TTC549 (cell line): Measurements from ENCODE around the gene TMEM117.
"Not testable (repeated sequence)": the region's sequence is repeated elsewhere in the genome, so short reads cannot be mapped to it uniquely, and the experiment has no call there.

Experiments used
- FAIRE-seq: peaks from 2 replicates; lab custom pipeline; 2012; peaks lifted over from hg19 to GRCh38; lab: Jason Lieb, UNC

The TMEM117 gene

DNA sequence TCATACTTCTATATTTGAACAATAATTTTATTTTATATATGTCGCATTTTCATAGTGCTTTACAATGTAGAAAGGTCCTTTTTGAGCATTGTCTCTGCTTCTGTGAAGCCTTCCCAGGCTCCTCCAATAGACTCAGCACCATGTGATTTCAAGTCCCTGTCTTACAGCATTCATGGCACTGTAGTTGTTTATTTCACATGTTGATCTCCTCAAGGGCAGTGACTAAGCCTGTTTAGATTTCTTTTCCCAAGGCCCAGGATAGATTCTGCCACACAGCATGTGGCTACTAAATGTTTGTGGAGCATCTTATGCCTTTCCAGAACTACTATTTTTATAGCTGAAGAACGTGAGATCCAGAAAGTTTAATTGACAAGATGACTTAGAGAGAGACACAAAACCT is 391.7 kb downstream of the TMEM117 start:
- FAIRE-seq, result no peak

DNA sequence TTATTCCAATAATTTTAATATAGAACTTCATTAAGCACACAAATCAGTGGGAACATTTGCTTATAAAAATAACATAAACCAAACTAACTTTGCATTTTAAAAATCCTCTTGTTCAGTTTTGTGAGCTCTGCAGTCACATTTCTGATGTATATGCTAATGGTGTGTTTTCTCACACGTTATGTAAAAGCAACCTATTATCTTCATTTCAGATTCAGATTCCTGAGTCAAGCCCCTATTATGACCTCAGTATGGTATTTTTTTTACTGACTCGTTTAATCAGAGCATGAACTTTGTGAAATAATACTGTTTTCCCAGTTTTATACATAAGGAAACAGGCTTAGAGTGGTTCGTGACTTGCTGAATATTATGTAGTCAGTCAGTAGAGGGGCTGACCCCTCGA is 394.0 kb downstream of the TMEM117 start:
- FAIRE-seq, result no peak

DNA sequence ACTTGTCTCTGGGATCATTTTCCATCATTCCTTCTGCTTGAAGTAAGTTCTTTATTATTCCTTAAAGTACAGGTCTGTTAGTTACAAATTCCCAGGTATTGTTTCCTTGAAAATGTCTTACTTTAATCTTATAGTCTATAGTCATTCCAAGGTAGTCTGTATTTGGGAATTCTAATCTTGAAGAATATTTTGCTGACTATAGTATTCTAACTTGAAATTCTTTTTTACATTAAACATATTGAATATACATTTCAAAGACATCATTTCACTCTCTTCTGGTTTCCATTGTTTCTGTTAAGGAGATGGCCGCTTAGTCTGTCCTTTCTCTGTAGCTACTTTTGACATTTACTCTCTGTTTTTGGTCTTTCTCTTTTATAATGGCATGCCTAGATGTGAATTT is 399.8 kb downstream of the TMEM117 start:
- FAIRE-seq, result no peak

DNA sequence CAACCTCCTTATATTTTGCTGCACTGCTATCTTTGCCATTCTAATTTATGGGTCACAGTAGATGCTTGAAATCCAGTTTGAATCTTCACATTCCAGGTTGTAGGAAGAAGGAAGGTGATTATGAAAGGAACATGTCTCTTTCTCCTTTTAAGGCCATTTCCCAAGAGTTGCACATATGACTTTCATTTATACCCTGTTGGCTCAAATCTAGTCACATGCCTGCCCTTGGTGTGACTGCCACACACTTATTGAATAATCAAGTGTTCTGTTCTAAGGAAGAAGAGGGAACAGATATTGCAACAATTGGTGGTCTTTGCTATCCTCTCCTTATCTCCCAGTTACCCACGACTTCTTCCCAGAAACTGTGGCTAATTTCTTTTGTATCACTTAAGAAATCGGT is 404.3 kb downstream of the TMEM117 start:
- no peak for FAIRE-seq

DNA sequence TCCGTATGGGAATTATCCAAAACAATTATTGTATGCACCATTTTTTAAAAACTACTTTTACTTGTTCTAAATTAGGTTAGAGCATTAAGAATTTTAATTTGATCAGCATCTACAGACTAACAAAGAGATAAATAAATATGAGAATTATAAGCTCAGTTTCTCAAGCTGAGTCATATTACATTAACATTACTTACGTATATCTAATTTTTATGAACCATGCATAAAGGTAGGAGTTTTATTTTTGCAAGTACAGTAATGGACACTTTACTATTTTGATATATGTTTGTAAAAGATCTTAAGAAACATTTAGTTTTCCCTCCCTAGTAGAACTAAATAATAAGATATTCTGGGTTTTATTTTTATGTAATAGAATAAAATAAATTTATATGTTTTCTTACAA is 410.1 kb downstream of the TMEM117 start:
- FAIRE-seq, result no peak

DNA sequence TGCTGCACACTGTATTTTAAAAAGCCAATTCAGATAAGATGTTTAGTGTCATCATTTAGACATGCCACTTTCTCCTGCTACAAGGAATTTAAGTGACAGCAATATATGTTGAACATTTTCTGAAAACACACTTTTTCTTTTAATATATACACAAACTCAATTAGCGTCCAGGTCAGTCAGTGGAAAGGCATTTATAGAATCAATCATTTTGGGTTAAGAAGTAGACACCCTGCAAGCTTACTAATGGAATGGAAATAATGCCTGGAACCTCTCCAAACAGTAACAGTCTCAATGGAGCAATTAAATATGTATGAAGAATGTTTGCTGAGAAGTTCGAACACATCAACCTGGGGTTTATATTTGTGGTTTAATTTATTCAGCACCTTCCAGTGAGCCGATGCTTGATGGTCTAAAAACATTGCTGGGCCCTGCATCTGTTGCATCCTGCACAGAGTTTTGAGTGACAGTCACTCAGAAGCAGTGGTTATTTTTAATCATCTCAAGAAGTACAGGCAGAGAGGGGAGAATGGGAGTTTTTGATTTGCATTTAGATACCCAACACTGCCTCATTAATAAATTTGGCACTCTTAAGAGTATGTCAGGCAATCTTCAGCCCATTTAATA is 410.7 kb downstream of the TMEM117 start:
- FAIRE-seq, result no peak

DNA sequence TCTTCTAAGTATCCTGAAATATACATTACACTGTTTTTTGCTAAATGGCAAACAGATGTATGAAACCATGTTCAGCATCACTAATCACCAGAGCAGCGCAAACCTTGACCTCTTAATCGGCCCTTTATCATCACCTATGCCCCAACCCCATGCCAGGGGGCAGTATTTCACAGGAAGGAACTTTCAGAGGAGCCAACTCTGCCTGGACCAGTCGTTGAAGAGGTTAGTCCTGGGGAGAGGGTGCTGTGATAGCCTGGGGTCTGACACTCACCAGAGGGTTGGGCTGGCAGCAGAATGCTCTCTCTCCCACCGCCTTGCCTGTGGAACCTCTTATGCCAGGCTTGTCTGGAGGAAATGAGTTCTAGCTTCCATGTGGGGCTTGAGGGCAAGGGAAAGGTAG is 411.7 kb downstream of the TMEM117 start:
- no peak for FAIRE-seq

DNA sequence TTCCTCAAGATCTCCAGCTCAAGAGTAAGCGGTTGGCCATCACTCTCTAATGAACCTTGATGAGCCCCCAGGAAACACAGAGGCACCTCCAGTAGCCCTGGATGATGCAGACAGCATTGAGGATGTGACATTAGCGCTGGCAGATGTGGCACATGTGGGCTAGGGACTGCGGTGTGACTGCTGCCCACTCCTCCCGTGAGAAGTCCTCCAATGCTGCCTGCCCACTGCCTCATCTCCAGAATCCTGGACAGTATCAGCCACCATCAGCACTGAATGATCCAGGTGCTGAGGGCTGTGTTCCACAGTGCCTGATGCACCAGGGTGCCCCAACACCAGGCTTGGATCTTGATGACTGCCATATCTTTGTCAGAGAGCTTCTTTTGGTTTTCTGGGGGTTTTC is 412.6 kb downstream of the TMEM117 start:
- FAIRE-seq, result no peak

DNA sequence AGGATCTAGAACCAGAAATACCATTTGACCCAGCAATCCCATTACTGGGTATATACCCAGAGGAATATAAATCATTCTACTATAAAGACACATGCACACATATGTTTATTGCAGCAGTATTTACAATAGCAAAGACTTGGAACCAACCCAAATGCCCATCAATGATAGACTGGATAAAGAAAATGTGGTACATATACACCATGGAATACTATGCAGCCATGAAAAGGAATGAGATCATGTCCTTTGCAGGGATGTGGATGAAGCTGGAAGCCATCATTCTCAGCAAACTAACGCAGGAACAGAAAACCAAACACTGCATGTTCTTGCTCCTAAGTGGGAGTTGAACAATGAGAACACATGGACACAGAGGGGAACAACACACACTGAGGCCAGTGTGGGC is 414.6 kb downstream of the TMEM117 start:
- not testable (repeated sequence) for FAIRE-seq

DNA sequence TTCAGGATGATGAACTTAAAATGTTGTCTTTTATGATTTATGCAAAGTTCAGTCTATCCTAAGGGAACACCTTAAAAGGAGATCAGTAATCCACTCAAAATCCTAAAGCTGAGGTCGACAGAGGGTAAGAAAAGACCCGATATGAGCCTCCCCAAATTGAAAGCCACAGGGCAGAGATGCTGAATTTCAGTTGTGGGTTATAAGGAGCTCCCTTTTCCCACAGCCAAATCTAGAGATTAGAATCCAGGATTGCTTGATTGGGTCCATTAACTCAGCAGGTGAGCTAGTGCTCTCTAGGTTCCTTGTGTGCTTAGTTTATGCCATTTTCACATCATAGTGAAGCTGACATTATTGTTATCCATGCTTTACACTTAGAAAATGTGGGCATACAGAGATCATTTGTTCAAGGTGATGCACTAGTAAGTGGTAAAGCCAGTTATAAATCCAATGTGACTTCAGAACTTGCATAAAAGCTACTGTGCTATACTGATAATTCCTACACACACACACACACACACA is 417.5 kb downstream of the TMEM117 start:
- no peak for FAIRE-seq

DNA sequence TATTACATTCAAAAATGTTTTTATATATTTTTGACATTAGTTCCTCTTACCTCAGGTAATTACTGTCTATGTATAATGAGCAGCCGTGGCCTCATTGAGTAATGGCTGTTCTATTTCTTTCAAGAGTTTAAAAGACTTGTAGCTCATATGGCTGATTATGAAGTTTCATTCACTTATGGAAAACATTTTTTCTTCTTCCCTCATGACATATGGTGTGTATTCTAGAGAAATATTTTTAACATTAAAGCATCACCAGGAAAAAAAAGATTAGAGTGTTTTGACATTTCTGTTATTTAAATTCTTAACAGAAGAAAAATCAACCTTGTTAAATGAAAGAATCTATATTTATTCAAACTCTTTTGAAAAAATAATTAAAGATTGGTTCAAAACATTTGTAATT is 422.4 kb downstream of the TMEM117 start:
- FAIRE-seq, result no peak

DNA sequence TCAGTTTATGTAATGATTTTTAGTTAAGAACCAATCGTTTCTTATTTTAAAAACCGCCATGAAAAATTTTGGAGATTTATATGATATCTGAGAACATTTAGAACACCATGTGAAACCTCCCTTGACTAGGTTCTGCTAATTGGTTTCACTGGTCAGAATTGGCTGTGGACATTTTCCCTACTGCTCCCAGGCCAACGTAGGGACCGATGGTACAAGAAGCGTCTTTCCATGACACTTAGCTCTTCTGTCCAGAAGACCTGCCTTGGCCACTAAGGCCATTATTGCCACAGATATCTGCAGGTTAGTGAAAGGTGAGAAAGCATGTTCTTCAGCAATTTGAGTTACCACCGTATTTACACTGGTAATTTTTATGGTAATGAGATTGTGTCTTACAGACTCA is 424.0 kb downstream of the TMEM117 start:
- FAIRE-seq, result no peak

DNA sequence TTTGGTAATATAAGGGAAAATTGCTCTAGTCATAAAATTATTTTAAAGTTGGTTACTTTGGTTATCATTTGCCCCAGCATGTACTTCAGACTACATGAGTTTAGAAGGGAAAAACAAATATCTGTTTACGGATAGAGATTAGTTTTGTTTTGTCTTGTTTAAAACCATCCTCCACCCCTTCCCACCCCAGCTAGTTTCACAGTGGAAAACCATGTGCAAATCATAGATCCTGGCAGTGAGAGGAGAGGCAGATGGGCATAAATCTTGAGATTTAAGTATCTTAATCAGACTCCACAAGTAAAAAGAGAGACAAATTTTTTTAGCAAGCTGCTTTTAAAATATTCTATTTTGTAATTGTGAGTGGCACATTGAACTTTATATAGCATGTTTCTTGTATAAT is 424.7 kb downstream of the TMEM117 start:
- no peak for FAIRE-seq

DNA sequence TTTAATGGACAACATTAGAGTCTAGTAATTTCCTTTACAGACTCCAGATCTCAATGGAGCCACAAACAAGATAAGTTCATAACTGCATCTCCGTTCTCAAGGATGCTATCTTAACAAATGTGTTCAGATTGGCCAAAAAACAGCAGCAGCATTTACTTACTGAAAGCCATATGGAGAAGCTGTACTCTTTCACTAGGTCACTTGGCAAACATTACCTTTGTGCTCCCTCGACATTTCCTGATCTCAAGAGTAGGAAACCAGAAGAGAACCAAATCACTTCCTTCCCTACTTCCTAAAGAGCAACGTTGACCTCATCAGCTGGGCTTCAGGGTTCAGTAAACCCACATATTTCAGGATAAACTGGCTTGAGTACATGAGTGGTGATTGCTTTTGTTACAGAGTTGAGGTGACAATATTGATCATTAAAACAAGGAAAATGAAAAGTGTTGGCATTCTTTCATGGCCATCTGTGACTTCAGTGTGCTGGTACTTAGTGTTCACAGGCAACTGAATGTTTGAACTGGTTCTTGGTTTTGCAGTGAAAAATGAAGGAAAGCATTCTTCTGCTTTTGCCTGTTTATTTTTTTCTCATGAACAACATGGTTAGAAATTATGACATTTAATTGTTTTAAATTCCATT is 449.6 kb downstream of the TMEM117 start:
- FAIRE-seq, result no peak

DNA sequence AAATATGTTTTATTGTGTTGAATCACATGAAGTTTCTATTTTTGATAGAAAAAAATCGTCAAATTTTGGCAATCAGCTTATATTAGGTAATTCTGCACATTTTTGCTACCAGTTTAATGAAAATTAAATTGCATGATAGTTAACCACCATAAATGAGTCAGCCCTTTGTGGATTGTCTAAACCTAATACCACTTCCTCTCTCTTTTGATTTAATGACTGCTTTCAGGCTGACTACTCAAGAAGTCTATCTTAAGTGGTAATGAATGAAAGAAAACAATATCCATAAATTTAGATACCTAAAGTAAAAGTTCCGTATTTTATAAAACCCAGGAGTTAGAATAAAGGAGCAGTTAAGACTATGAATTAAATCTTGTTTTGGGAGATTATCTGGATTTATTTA is 450.5 kb downstream of the TMEM117 start:
- FAIRE-seq, result no peak

DNA sequence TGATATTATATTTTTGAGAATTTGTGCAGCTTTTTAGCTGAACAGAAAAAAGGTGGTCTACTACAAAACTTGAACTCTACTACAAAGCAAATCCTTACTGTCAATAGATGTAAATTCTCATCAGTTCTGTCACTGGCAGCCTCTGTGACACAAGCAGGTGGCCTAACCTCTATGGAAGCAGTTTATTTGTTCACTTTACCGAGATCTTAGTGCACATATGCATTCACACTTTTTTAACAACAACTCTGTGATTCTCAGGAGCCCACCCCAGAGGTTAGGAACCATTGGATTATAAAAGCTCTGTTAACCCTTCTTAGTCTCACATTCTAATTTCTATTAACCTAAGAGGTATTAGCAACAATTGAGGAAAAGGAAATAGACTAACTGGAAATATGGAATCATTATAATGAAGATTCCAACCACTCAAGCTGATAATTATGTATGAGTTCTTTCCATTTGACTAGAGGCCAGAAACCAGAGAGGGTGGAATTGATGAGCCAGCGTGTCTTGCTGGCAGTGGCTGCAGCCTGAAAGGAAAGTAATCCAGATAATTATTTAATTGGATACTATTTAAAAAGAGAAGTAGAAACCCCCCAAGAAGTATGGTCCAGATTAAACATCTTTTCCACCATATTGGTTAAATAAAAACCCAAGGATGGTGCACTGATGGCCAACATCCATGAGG is 451.1 kb downstream of the TMEM117 start:
- no peak for FAIRE-seq

DNA sequence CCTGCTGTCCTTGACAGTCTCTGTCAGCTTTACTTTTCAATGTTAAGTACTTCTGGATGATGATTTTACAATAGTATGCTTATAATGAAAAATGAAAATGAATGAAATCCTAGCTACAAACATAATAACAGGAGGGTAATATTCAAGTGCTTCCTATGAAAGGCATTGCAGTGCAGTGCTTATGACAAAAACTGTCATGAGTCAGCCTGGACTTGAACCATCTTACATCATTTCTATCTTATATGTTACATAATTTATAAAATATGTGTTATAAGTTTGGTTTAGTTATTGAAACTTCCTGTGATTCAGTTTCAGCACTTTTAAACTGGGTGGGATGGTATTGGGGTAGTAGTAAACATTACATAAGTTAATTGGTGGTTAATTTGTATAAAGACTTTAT is 451.7 kb downstream of the TMEM117 start:
- FAIRE-seq, result no peak

DNA sequence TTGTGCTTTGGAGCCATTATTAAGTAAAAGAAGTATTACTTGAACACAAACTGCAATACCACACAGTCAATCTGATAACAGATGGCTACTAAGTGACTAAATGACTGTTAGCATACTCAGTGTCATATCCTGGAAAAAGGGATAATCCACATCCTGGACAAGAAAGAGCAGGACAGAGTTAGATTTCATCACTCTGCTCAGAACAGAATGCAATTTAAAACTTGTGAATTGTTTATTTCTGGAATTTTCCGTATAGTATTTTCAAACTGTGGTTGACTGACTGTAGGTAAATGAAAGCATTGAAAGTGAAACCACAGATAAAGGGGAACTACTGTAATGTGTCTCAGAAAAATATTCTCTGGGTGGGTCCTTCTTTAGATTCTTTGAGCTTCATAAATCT is 458.8 kb downstream of the TMEM117 start:
- no peak for FAIRE-seq

DNA sequence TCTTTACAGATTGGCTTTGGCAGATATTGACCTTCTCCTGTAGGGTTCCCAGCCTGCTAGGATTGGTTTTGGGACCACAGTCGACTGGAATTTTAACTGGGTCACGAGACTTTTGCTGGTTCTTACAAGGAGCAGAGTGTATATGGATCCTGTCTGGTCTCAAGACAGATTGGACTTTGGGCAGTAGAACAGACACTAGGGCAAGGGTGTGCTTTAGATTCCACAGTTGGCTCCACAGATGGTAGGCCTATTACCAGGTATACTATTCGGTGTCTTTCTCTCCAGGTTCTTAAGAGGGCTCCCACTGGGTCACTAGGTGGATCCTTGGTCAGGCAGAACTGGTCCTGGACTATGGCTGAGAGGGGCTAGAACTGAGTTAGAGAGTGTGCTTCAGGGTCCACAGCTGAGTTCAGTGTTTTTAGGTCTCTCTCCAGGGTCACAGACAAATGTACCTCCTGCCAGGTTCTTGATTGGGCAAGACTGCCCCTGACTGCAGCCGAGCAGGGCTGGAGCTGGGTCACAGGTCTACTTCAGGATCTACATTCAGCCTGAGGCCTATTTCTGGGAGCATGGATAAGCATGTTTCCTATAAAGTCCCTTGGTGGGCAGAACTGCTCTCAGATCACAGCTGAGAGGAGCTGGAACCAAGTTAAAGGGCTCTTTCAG is 460.2 kb downstream of the TMEM117 start:
- no peak for FAIRE-seq

DNA sequence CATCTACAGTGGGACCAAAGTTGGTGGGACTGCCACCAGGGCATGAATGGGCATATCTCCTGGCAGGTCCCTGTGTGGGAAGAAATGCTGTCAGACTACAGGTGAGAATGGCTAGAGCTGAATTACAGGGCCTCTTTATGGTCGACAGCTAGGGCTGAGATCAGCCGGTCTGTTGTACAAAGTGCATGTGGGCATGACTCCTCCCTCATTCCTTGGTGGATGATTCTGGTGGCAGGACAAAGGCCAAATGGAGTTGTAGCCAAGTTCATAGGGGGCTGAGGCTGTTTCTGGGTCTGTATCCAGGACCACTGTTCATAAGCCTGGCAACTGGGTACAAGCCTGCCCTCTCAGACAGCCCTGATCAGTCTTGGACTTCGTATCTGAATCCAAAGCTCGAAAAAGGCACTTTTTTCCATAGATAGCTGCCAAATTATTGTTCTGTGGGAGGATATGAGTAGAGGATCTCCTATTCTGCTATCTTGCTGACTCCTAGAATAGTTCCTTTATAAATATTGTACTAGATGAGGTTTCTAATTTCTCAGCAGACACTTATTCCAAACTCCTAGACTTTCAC is 460.8 kb downstream of the TMEM117 start:
- no peak for FAIRE-seq

DNA sequence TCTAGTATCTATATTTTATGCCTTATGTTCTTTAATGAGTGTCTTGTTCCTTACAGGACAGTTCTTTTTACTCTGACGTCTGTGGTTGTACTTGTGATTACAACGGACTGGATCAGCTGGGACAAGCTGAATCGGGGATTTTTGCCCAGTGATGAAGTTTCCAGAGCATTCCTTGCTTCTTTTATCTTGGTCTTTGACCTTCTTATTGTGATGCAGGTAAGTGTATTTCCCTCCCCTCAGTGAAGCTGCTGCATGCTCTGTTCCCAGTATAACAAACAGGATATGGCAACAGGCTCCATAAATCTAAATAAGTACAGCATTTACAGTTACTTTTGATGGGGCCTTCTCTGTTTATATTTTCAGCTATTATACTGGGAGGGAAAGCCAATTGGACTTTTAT is 463.6 kb downstream of the TMEM117 start:
- no peak for FAIRE-seq

DNA sequence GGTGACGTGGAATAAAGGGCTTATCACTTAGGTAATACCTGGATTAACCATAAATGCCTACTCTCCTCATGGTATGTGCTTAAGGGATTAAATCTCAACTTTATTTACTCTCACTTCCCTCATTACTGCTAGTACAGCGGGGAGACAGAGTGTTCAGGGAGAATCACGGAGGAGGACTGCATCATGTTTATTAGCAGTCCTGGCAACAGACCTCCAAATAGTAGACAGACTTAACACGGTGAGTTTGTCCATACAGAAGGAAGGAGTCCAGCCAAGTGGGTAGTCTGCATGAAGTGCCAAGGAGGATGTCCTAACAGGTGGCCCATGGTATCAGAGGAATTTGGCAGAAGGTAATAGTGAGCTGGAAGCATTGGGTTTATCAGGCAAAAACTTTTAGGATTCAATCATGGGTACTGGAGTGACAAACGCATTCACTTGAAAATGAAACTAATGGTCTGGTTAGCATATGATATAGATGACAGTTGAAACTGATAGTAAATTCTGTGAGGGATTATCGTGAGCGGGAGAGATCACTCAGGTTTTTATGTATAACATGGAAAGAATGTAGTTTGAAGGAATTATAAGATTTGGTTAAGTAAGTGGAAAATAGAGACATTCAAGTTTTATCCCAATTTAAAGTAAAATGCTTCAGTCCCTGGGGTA is 471.8 kb downstream of the TMEM117 start:
- FAIRE-seq, result no peak
